Neutrophil (primary cell): ENCODE measurements around the gene DNAH3.

ENCODE experiments used
- H3K27ac ChIP-seq: fragments of 200-600 bp; sonication (generic); 2 replicates; pipeline ENCODE4 v1.5.1; 2016; ENCODE audit warnings: mild to moderate bottlenecking, moderate library complexity
- H3K27me3 ChIP-seq: fragments of 200-600 bp; sonication (generic); 2 replicates; pipeline ENCODE4 v1.6.0; 2016; ENCODE audit warnings: mild to moderate bottlenecking
- H3K36me3 ChIP-seq: fragments of 200-600 bp; sonication (generic); 2 replicates; pipeline ENCODE4 v1.5.1; 2017
- H3K4me1 ChIP-seq, 2 experiments: fragments of 200-600 bp in 1 of 2; sonication (generic) in 1 of 2; 1 replicate in 1 of 2; 2 replicates in 1 of 2; pipeline versions ENCODE4 v1.5.1 to v1.6.1; 2013 to 2016; ENCODE audit warnings: low read depth in 1 of 2, low read length in 1 of 2, mild to moderate bottlenecking in 1 of 2, moderate library complexity in 1 of 2; ENCODE audit not compliant: control insufficient read depth in 1 of 2, insufficient read depth in 1 of 2
- H3K4me3 ChIP-seq, 2 experiments: fragments of 200-600 bp in 1 of 2; sonication (generic) in 1 of 2; 1 replicate in 1 of 2; 2 replicates in 1 of 2; pipeline ENCODE4 v1.5.1; 2013 to 2016; ENCODE audit warnings: low read depth in 1 of 2, low read length in 1 of 2, mild to moderate bottlenecking in 1 of 2, moderate library complexity in 1 of 2
- H3K9me3 ChIP-seq: fragments of 200-600 bp; sonication (generic); 2 replicates; pipeline ENCODE4 v1.5.1; 2016
- CTCF ChIP-seq: fragments of 200-600 bp; sonication (generic); IDR thresholded peaks from 2 replicates; pipeline ENCODE4 v1.5.1; 2016; ENCODE audit warnings: antibody characterized with exemption

The DNAH3 gene

GRCh38 chr16:20889625-20890275, 260.9 kb downstream of the DNAH3 start:
- TF ChIP-seq CTCF, result no peak
- H3K27ac ChIP-seq, result no peak overlapping the region
- H3K27me3 ChIP-seq, result no peaks in the 10 kb centered on the region
- H3K36me3 ChIP-seq, result peaks cover 13% of the 10 kb centered on the region
- no peak overlapping the region for H3K4me3 ChIP-seq
- peaks cover 0 to 8% of the 10 kb centered on the region in 2 experiments for H3K4me1 ChIP-seq
- no peaks in the 10 kb centered on the region for H3K9me3 ChIP-seq

GRCh38 chr16:20887207-20887606, 263.4 kb downstream of the DNAH3 start:
- Histone ChIP-seq H3K4me3 (no peak overlapping the region), H3K4me1 (peaks cover 13 to 19% of the 10 kb centered on the region in 2 experiments), H3K27ac (peak overlapping the region; percentile 6), H3K36me3 (peaks cover 5% of the 10 kb centered on the region), H3K27me3 (no peaks in the 10 kb centered on the region), H3K9me3 (no peaks in the 10 kb centered on the region)
- no peak for TF ChIP-seq CTCF

- Histone ChIP-seq H3K27me3 (no peaks in the 10 kb centered on the region), H3K4me1 (peaks cover 21 to 26% of the 10 kb centered on the region in 2 experiments), H3K4me3 (no peak overlapping the region), H3K9me3 (no peaks in the 10 kb centered on the region), H3K27ac (peak overlapping the region; percentile 6), H3K36me3 (no peaks in the 10 kb centered on the region)
- TF ChIP-seq CTCF, result no peak
Measured at GRCh38 chr16:20886320-20886719, 264.3 kb downstream of the DNAH3 start.

- no peaks in the 10 kb centered on the region for H3K27me3 ChIP-seq
- H3K27ac ChIP-seq, result peak overlapping the region; percentile 35
- peaks cover 29 to 31% of the 10 kb centered on the region in 2 experiments for H3K4me1 ChIP-seq
- H3K9me3 ChIP-seq, result no peaks in the 10 kb centered on the region
- no peak overlapping the region for H3K4me3 ChIP-seq
- TF ChIP-seq CTCF, result no peak
- H3K36me3 ChIP-seq, result no peaks in the 10 kb centered on the region
Measured at GRCh38 chr16:20884240-20884556, 266.4 kb downstream of the DNAH3 start.

GRCh38 chr16:20883554-20884239, 266.9 kb downstream of the DNAH3 start:
- Histone ChIP-seq H3K27me3 (no peaks in the 10 kb centered on the region), H3K36me3 (no peaks in the 10 kb centered on the region), H3K4me1 (peaks cover 30 to 31% of the 10 kb centered on the region in 2 experiments), H3K27ac (peak overlapping the region; percentile 35), H3K4me3 (no peak overlapping the region), H3K9me3 (no peaks in the 10 kb centered on the region)
- TF ChIP-seq CTCF, result no peak
